Osteoblast (primary cell): ENCODE measurements around the gene COL6A2. TPM values are rescaled to one million over a fixed set of nuclear protein-coding genes. Genes with fewer than 3 reads are reported as not detected.

Source experiments
- DNase-seq: peaks from one replicate; pipeline ENCODE4 v3.0.0; 2011; ENCODE audit warnings: low spot score, mixed read lengths; ENCODE audit not compliant: insufficient read length; ENCODE audit errors: missing footprints
- H2AFZ ChIP-seq: 2 replicates; pipeline ENCODE4 v1.6.0; 2011; ENCODE audit warnings: mild to moderate bottlenecking, low read length
- H3K27ac ChIP-seq: 2 replicates; pipeline ENCODE4 v1.5.1; 2011; ENCODE audit warnings: mild to moderate bottlenecking, low read depth, low read length, moderate library complexity
- H3K27me3 ChIP-seq: 2 replicates; pipeline ENCODE4 v1.6.0; 2012; ENCODE audit warnings: mild to moderate bottlenecking, control low read depth, inconsistent platforms, low read length, moderate library complexity; ENCODE audit not compliant: insufficient read depth
- H3K36me3 ChIP-seq: 2 replicates; pipeline ENCODE4 v1.5.1; 2011; ENCODE audit warnings: mild to moderate bottlenecking, low read length, control low read depth, moderate library complexity; ENCODE audit not compliant: insufficient read depth
- H3K4me1 ChIP-seq: 2 replicates; pipeline ENCODE4 v1.5.1; 2011; ENCODE audit warnings: mild to moderate bottlenecking, low read length, control low read depth, moderate library complexity; ENCODE audit not compliant: insufficient read depth
- H3K4me2 ChIP-seq: 2 replicates; pipeline ENCODE4 v1.6.0; 2011; ENCODE audit warnings: mild to moderate bottlenecking, low read length; ENCODE audit not compliant: insufficient read depth
- H3K4me3 ChIP-seq: fragments of 200-600 bp; sonication (generic); 3 replicates; pipeline ENCODE4 v1.5.1; 2012; ENCODE audit warnings: mild to moderate bottlenecking, low read length, inconsistent platforms; ENCODE audit not compliant: insufficient read depth
- H3K79me2 ChIP-seq: 2 replicates; pipeline ENCODE4 v1.6.0; 2012; ENCODE audit warnings: mild to moderate bottlenecking, low read length, control low read depth, inconsistent platforms; ENCODE audit not compliant: insufficient read depth
- H3K9me3 ChIP-seq: 2 replicates; pipeline ENCODE4 v1.5.1; 2011; ENCODE audit warnings: low read depth, low read length, control low read depth
- H4K20me1 ChIP-seq: 2 replicates; pipeline ENCODE4 v1.6.0; 2012; ENCODE audit warnings: mild to moderate bottlenecking, low read length, control low read depth; ENCODE audit not compliant: insufficient read depth
- total RNA-seq: library from RNA; depleted of rRNA; stranded (reverse); fragments of >200 nt; gene quantifications from 2 replicates; pipeline ENCODE4 v1.2.3, GENCODE V29; 2012
- TF ChIP-seq, protein P1 (sequence below): IDR thresholded peaks from 2 replicates; pipeline ENCODE4 v1.5.1; 2011; ENCODE audit warnings: mild to moderate bottlenecking, low read depth, low read length, moderate library complexity; ENCODE audit errors: extremely low read depth

COL6A2 gene
- total RNA-seq, 1 donor = 1,265 TPM

DNA sequence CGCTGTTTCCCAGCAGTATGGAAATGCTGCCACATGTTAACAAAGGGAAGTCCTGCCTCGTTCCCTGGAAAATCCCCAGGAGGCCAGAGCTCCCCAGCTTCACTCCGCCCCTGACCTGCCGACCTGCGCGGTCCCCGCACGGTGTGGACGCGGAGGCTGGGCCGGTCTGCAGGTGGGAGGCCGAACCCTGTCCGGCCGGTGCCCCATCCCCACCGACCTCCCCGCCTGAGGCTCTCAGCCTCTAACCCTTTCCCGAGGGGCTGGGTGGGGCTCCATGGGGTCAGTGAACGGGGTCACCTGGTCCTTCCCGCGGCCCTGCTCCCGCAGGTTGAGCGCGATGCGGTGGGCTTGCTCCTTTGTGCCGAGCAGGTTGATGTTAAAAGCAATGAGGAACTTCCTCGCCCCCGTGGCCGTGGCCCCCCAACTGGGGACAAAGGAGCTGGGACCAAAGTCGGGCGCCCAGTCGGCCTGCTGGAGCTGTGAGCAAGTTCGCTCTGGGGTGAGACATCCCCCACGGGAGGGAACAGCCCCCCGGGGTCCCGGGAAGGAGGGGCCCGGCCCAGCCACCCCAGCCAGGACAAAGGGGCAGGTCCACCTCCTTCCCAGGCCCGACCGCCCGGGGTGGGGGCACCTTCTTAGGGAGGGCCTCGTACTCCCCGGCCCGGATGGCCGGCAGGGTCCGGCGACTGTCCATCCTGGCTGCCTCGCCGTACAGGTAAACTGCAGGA is 53.5 kb downstream of the COL6A2 start:
- H3K4me2 ChIP-seq = no peak overlapping the region
- DNase-seq = peak; percentile 87

DNA sequence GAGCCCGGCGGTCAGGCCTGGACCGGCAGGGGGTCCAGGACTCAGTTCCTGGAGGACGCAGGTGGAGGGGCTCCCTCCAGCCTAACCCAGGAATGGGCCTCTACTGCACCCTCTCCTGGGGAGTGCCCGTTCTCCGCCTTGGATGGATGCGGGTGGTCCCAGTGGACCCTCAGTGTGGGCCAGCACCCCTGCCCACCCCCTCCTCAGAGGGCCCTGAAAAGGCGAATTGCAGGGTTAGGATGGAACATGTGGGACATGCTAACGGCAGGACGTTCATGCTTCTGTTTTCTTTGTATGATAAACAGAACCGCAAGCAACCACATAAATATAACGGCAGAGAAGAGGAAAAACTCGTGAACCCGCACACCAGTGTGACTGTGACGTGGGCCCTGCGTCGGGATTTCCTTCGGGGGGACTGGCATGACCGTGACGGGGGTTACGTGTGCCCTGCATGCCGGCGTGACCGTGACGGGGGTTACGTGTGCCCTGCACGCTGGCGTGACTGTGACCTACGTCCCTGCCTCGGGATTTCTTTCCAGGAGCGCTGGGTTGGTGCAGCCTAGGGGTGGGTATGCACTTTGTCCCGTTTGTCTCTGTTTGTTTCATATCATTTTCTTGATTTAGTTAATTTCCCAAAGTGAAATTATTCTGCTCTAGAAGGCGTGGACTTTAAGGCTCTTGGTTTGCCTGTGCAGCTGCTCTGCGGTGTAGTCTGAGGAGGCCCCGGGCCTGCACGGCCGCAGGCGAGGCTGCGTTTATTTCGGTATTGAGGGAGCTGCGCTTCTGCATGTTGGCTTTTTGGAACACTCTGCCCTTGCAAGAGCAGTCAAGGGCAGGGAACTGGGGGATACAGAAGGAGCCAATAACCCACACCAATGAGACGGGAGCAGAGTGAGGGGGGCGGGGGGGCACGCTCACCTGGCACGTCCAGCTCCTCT is 54.3 kb downstream of the COL6A2 start:
- Histone ChIP-seq H3K79me2 (no peaks in the 10 kb centered on the region), H3K9me3 (no peaks in the 10 kb centered on the region), H3K4me1 (peaks cover 4% of the 10 kb centered on the region), H2AFZ (no peak overlapping the region), H3K36me3 (no peaks in the 10 kb centered on the region), H3K27me3 (no peaks in the 10 kb centered on the region), H3K4me3 (no peak overlapping the region), H4K20me1 (no peaks in the 10 kb centered on the region), H3K4me2 (peak overlapping the region; percentile 82), H3K27ac (no peak overlapping the region)
- peak; percentile 80 for DNase-seq
- TF ChIP-seq, protein P1, sequence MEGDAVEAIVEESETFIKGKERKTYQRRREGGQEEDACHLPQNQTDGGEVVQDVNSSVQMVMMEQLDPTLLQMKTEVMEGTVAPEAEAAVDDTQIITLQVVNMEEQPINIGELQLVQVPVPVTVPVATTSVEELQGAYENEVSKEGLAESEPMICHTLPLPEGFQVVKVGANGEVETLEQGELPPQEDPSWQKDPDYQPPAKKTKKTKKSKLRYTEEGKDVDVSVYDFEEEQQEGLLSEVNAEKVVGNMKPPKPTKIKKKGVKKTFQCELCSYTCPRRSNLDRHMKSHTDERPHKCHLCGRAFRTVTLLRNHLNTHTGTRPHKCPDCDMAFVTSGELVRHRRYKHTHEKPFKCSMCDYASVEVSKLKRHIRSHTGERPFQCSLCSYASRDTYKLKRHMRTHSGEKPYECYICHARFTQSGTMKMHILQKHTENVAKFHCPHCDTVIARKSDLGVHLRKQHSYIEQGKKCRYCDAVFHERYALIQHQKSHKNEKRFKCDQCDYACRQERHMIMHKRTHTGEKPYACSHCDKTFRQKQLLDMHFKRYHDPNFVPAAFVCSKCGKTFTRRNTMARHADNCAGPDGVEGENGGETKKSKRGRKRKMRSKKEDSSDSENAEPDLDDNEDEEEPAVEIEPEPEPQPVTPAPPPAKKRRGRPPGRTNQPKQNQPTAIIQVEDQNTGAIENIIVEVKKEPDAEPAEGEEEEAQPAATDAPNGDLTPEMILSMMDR = no peak

More for the DNA sequence above, 53.5 kb downstream of the COL6A2 start:
- Histone ChIP-seq H3K79me2 (no peaks in the 10 kb centered on the region), H3K4me3 (no peak overlapping the region), H3K36me3 (no peaks in the 10 kb centered on the region), H3K27ac (no peak overlapping the region), H3K4me1 (peaks cover 4% of the 10 kb centered on the region), H4K20me1 (no peaks in the 10 kb centered on the region), H3K27me3 (no peaks in the 10 kb centered on the region), H2AFZ (no peak overlapping the region), H3K9me3 (no peaks in the 10 kb centered on the region)
- TF ChIP-seq, protein P1 = no peak

DNA sequence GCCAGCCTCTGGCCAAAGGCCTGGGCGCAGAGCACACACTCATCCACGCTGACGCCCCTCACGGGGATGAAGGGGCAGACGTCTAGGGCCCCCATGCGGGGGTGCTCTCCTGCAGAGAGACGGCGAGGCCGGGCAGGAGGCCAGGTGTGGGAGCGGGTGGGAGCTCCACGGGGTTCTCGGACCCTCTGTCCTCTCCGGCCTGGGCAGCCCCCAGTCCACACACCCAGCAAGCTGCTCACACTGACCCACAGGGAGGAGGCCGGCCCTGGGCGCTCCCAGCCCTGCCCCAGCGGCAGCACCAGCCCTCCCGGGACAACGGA is 55.0 kb downstream of the COL6A2 start:
- Histone ChIP-seq H3K79me2 (no peaks in the 10 kb centered on the region), H3K27ac (no peak overlapping the region), H2AFZ (peak overlapping the region; percentile 90), H3K4me3 (peak overlapping the region; percentile 63), H3K36me3 (no peaks in the 10 kb centered on the region), H3K9me3 (no peaks in the 10 kb centered on the region), H3K27me3 (no peaks in the 10 kb centered on the region), H4K20me1 (no peaks in the 10 kb centered on the region), H3K4me1 (peaks cover 4% of the 10 kb centered on the region), H3K4me2 (peak overlapping the region; percentile 82)
- TF ChIP-seq, protein P1 = no peak
- DNase-seq = no peak
